Endothelial cell of umbilical vein (primary cell): Measurements from ENCODE around the gene ITGA7. TPM values are rescaled to one million over a fixed set of nuclear protein-coding genes. Genes with fewer than 3 reads are reported as not detected.
"Not testable (repeated sequence)": the region's sequence is repeated elsewhere in the genome, so short reads cannot be mapped to it uniquely, and the experiment has no call there.

ENCODE experiments used
- BruUV-seq: library from RNA; stranded (reverse); fragments of 400-500 nt; replicated peaks from 2 replicates; lab custom pipeline; 2021; lab: Mats Ljungman, UMichigan
- CTCF ChIA-PET: fragments of 300-600, 350-600 bp; sonication (Branson Sonifier 250); formaldehyde crosslinking; loops from one replicate; lab custom pipeline; 2021; ENCODE audit warnings: antibody characterized with exemption, inconsistent platforms; lab: Charles Lee
- POLR2A ChIA-PET: fragments of 300-600, 350-600 bp; sonication (Branson Sonifier 250); formaldehyde crosslinking; loops from one replicate; lab custom pipeline; 2021; ENCODE audit warnings: antibody characterized with exemption, inconsistent platforms; lab: Charles Lee
- DNase-seq: peaks from one replicate; pipeline ENCODE4 v3.0.0-alpha.2; 2011; ENCODE audit warnings: low read depth, low spot score
- FAIRE-seq: peaks from 2 replicates; lab custom pipeline; 2011; peaks lifted over from hg19 to GRCh38; lab: Jason Lieb, UNC
- H2AFZ ChIP-seq: 2 replicates; pipeline ENCODE4 v1.6.0; 2012; ENCODE audit warnings: low read depth, low read length, control low read depth, inconsistent platforms
- H3K27ac ChIP-seq: 2 replicates; pipeline ENCODE4 v1.5.1; 2011; ENCODE audit warnings: low read depth, mild to moderate bottlenecking, control low read depth, low read length, moderate library complexity; ENCODE audit not compliant: insufficient read depth
- H3K27me3 ChIP-seq, 2 experiments: 2 replicates each; pipeline versions ENCODE4 v1.6.0 to v1.6.1; 2011; ENCODE audit warnings: low read length in 2 of 2, mixed read lengths in 1 of 2; ENCODE audit not compliant: control insufficient read depth in 2 of 2, insufficient read depth in 2 of 2
- H3K36me3 ChIP-seq, 2 experiments: 2 replicates in 1 of 2; 3 replicates in 1 of 2; pipeline ENCODE4 v1.5.1; 2011; ENCODE audit warnings: low read length in 2 of 2, mild to moderate bottlenecking in 1 of 2, moderate library complexity in 1 of 2; ENCODE audit not compliant: control insufficient read depth in 2 of 2, insufficient read depth in 2 of 2; ENCODE audit errors: extremely low read depth in 1 of 2
- H3K4me1 ChIP-seq: 3 replicates; pipeline ENCODE4 v1.5.1; 2011; ENCODE audit warnings: mild to moderate bottlenecking, low read length; ENCODE audit not compliant: control insufficient read depth, insufficient read depth; ENCODE audit errors: extremely low read depth
- H3K4me2 ChIP-seq: 2 replicates; pipeline ENCODE4 v1.6.1; 2011; ENCODE audit warnings: low read length, control low read depth, mixed read lengths; ENCODE audit not compliant: insufficient read depth
- H3K4me3 ChIP-seq, 3 experiments: fragments of 200-600 bp in 1 of 3; sonication (generic), shearing (Covaris generic) in 1 of 3; replicated peaks in 1 of 3; 2 replicates each; pipeline ENCODE4 v1.5.1; 2011 to 2016; ENCODE audit warnings: control low read depth in 3 of 3, low read length in 3 of 3, mild to moderate bottlenecking in 2 of 3, inconsistent platforms in 1 of 3, low read depth in 1 of 3, moderate library complexity in 1 of 3; ENCODE audit not compliant: insufficient read depth in 1 of 3
- H3K79me2 ChIP-seq: 2 replicates; pipeline ENCODE4 v1.6.0; 2012; ENCODE audit warnings: low read length, inconsistent platforms; ENCODE audit not compliant: control insufficient read depth, insufficient read depth
- H3K9ac ChIP-seq: replicated peaks from 2 replicates; pipeline ENCODE3; 2011; ENCODE audit warnings: low read length, control low read depth; ENCODE audit not compliant: insufficient read depth; ENCODE audit errors: extremely low read depth
- H3K9me1 ChIP-seq: replicated peaks from 3 replicates; pipeline ENCODE4 v1.6.0; 2011; ENCODE audit warnings: mild to moderate bottlenecking, low read length; ENCODE audit not compliant: control insufficient read depth, insufficient read depth; ENCODE audit errors: extremely low read depth
- H3K9me3 ChIP-seq: replicated peaks from 2 replicates; pipeline ENCODE4 v1.5.1; 2012; ENCODE audit warnings: low read length, inconsistent platforms; ENCODE audit not compliant: control insufficient read depth, insufficient read depth
- H4K20me1 ChIP-seq: replicated peaks from 2 replicates; pipeline ENCODE3; 2011; ENCODE audit warnings: mild to moderate bottlenecking, low read length; ENCODE audit not compliant: control insufficient read depth, insufficient read depth; ENCODE audit errors: extremely low read depth
- CTCF ChIP-seq, 2 donors: IDR thresholded peaks; 1 replicate in 1 of 2; 2 replicates in 1 of 2; pipeline ENCODE4 v1.5.1; 2011; ENCODE audit warnings: low read length in 2 of 2, mild to moderate bottlenecking in 2 of 2, moderate library complexity in 2 of 2, control low read depth in 1 of 2, inconsistent platforms in 1 of 2, low read depth in 1 of 2; ENCODE audit not compliant: insufficient read depth in 1 of 2; ENCODE audit errors: extremely low read depth in 1 of 2
- FOS ChIP-seq: IDR thresholded peaks from 2 replicates; pipeline ENCODE4 v1.6.1; 2011; ENCODE audit warnings: mild to moderate bottlenecking, low read length, moderate library complexity, borderline replicate concordance; ENCODE audit not compliant: insufficient read depth
- GATA2 ChIP-seq: IDR thresholded peaks from 2 replicates; pipeline ENCODE4 v1.7.0; 2011; ENCODE audit warnings: low read depth, mild to moderate bottlenecking, moderate library complexity, mixed read lengths, low read length; ENCODE audit not compliant: insufficient read length, insufficient read depth
- MYC ChIP-seq: IDR thresholded peaks from one replicate; pipeline ENCODE4 v1.6.1; 2011; ENCODE audit warnings: mild to moderate bottlenecking, low read depth, low read length
- dilution Hi-C: fragments of 300-500 bp; cut with MboI; formaldehyde crosslinking; loops from one replicate; pipeline ENCODE4 v1.15.0; 2019; ENCODE audit warnings: low sequenced_read_pairs; ENCODE audit not compliant: extremely low pct_ligation_motif_present
- intact Hi-C: fragments of 100-400 bp; cut with micrococcal nuclease; formaldehyde crosslinking; loops from one replicate; pipeline ENCODE4 v1.10.0; 2022
- polyA plus RNA-seq, 4 experiments: library from polyadenylated mRNA; depleted of rRNA in 3 of 4; stranded (reverse) in 3 of 4; unstranded in 1 of 4; fragments of >200 nt; gene quantifications; 2 replicates each; pipeline versions ENCODE4 v1.2.1 to v1.2.3, GENCODE V29; 2011 to 2012; ENCODE audit warnings: missing spikeins in 1 of 4
- total RNA-seq: library from RNA; stranded (reverse); gene quantifications from 2 replicates; pipeline ENCODE4 v1.2.3, GENCODE V29; 2021

ITGA7 gene
- total and polyA plus RNA-seq, 2 donors (not counting 3 experiments of a cell fraction or from before 2014, with no cell fraction given), result 0.41 to 0.84 TPM

GRCh38 chr12:55651299-55651683 is 56.4 kb downstream of the ITGA7 start:
- BruUV-seq, result no TSS peak
- no peaks in the 10 kb centered on the region for H3K4me1 ChIP-seq

GRCh38 chr12:55650620-55651298 is 56.9 kb downstream of the ITGA7 start:
- H2AFZ ChIP-seq, H3K4me3 ChIP-seq, H3K4me2 ChIP-seq, H4K20me1 ChIP-seq, DNase-seq, H3K9me3 ChIP-seq, H3K4me1 ChIP-seq, H3K9me1 ChIP-seq, FAIRE-seq, POLR2A ChIA-PET, H3K27me3 ChIP-seq, H3K79me2 ChIP-seq, H3K9ac ChIP-seq, BruUV-seq, CTCF ChIA-PET, intact Hi-C loops, dilution Hi-C loops, H3K36me3 ChIP-seq, H3K27ac ChIP-seq: not testable (repeated sequence)

More at GRCh38 chr12:55651299-55651683, 56.4 kb downstream of the ITGA7 start:
- Histone ChIP-seq H3K4me2 (no peak overlapping the region), H3K36me3 (no peaks in the 10 kb centered on the region), H3K9me1 (no peaks in the 10 kb centered on the region), H3K9ac (no peak overlapping the region), H2AFZ (no peak overlapping the region), H3K9me3 (no peaks in the 10 kb centered on the region), H3K27ac (no peak overlapping the region), H3K4me3 (no peak overlapping the region), H3K27me3 (no peaks in the 10 kb centered on the region), H4K20me1 (no peaks in the 10 kb centered on the region), H3K79me2 (no peaks in the 10 kb centered on the region)
- dilution Hi-C loops (no loop called here), intact Hi-C loops (no loop called here)
- POLR2A ChIA-PET, result no interaction called here
- CTCF ChIA-PET, result no interaction called here
- TF ChIP-seq MYC, result no peak
- TF ChIP-seq CTCF (IDR thresholded peaks at IDR 0.05; ENCODE audit: extremely low read depth in 1 of 2, insufficient read depth in 1 of 2, low read depth in 1 of 2, low read length in 2 of 2), result no peak
- TF ChIP-seq FOS, result no peak
- no peak for TF ChIP-seq GATA2
- FAIRE-seq, result no peak
- DNase-seq, result no peak
